A673 (cell line): ENCODE data around the gene RSPH1. TPM values are rescaled to one million over a fixed set of nuclear protein-coding genes. Genes with fewer than 3 reads are reported as not detected.

Experiments used
- BruUV-seq: library from RNA; stranded (reverse); fragments of 400-500 nt; replicated peaks from 2 replicates; lab custom pipeline; 2021; lab: Mats Ljungman, UMichigan
- CTCF ChIA-PET: fragments of 300-600 bp; sonication (Branson Sonifier 250); formaldehyde crosslinking; loops from one replicate; lab custom pipeline; 2022; ENCODE audit warnings: antibody characterized with exemption; lab: Charles Lee
- POLR2A ChIA-PET: fragments of 300-600 bp; sonication (Branson Sonifier 250); formaldehyde crosslinking; loops from one replicate; lab custom pipeline; 2022; ENCODE audit warnings: antibody characterized with exemption; ENCODE audit not compliant: low non-redundant PET; lab: Charles Lee
- DNase-seq: peaks from one replicate; pipeline ENCODE4 v3.0.0-alpha.2; 2015; ENCODE audit warnings: low spot score
- H3K27ac ChIP-seq: fragments of 200-600 bp; sonication (generic); 2 replicates; pipeline ENCODE4 v1.5.1; 2016; ENCODE audit warnings: mixed run types, low read depth, mild to moderate bottlenecking, mixed read lengths, antibody characterized with exemption, low read length; ENCODE audit not compliant: poor library complexity, severe bottlenecking
- H3K27me3 ChIP-seq: fragments of 200-600 bp; sonication (generic); replicated peaks from 2 replicates; pipeline ENCODE4 v1.6.1; 2017; ENCODE audit warnings: mixed run types, low read depth, mild to moderate bottlenecking, mixed read lengths, antibody characterized with exemption, low read length; ENCODE audit not compliant: insufficient read depth, poor library complexity
- H3K36me3 ChIP-seq: fragments of 200-600 bp; sonication (generic); 2 replicates; pipeline ENCODE4 v1.6.1; 2016; ENCODE audit warnings: mixed run types, mild to moderate bottlenecking, mixed read lengths, antibody characterized with exemption, low read length; ENCODE audit not compliant: insufficient read depth, poor library complexity, severe bottlenecking
- H3K4me1 ChIP-seq: fragments of 200-600 bp; sonication (generic); 2 replicates; pipeline ENCODE4 v1.6.1; 2017; ENCODE audit warnings: mixed run types, mild to moderate bottlenecking, mixed read lengths, antibody characterized with exemption, low read length; ENCODE audit not compliant: insufficient read depth, poor library complexity, severe bottlenecking
- H3K4me3 ChIP-seq: fragments of 200-600 bp; sonication (generic); 2 replicates; pipeline ENCODE4 v1.5.1; 2016; ENCODE audit warnings: low read depth, mixed run types, mild to moderate bottlenecking, mixed read lengths, low read length; ENCODE audit not compliant: poor library complexity, severe bottlenecking
- H3K9me3 ChIP-seq: fragments of 200-600 bp; sonication (generic); 2 replicates; pipeline ENCODE4 v1.6.1; 2016; ENCODE audit warnings: mixed run types, low read depth, mild to moderate bottlenecking, mixed read lengths, antibody characterized with exemption, low read length; ENCODE audit not compliant: poor library complexity, severe bottlenecking
- EZH2 ChIP-seq: fragments of 200-600 bp; sonication (generic); IDR thresholded peaks from 2 replicates; pipeline ENCODE4 v1.6.1; 2017; ENCODE audit warnings: borderline replicate concordance, low read depth, mild to moderate bottlenecking, mixed read lengths, antibody characterized with exemption, low read length; ENCODE audit not compliant: poor library complexity, severe bottlenecking
- intact Hi-C: fragments of 100-400 bp; cut with micrococcal nuclease; formaldehyde crosslinking; loops from one replicate; pipeline ENCODE4 v1.10.0; 2022; ENCODE audit not compliant: unreplicated experiment
- total RNA-seq: library from RNA; stranded (reverse); gene quantifications from 2 replicates; pipeline ENCODE4 v1.2.3, GENCODE V29; 2021
- TF ChIP-seq, protein P1 (sequence below): fragments of 300-800, 200-600 bp; sonication (generic); conservative IDR thresholded peaks from 2 replicates; pipeline ENCODE4 v1.5.1; 2017; ENCODE audit warnings: low read depth, mild to moderate bottlenecking, antibody characterized with exemption, low read length, moderate library complexity, mixed read lengths

The RSPH1 gene
- total RNA-seq, 1 experiment from 2014 or later = 0.45 TPM

DNA sequence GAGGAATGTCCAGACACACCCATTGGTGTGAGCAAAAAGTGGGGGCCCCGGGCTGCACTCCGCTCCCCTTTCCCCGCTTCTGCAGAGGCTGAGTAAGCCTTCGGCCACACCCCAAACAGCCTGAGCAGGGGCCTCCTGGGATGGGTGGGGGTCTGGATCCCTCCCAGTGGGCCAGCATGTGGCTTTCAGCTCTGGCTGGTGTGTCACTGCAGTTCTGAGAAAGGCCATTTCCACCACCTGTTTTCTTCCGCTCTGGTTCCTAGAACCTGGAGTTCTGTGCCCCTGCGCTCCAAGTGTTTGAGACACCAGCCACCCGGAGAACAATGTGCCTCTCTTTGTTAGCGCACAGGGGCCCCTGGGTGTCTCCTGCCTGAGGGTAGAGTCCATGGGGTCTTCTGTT, 48.5 kb upstream of the RSPH1 start:
- H3K36me3 ChIP-seq = no peaks in the 10 kb centered on the region
- no peaks in the 10 kb centered on the region for H3K4me1 ChIP-seq
- intact Hi-C loops = no loop called here
- no peak overlapping the region for H3K4me3 ChIP-seq
- BruUV-seq = no TSS peak
- no peak for DNase-seq
- no peak overlapping the region for H3K27ac ChIP-seq
- no peak for TF ChIP-seq EZH2
- TF ChIP-seq, protein P1, sequence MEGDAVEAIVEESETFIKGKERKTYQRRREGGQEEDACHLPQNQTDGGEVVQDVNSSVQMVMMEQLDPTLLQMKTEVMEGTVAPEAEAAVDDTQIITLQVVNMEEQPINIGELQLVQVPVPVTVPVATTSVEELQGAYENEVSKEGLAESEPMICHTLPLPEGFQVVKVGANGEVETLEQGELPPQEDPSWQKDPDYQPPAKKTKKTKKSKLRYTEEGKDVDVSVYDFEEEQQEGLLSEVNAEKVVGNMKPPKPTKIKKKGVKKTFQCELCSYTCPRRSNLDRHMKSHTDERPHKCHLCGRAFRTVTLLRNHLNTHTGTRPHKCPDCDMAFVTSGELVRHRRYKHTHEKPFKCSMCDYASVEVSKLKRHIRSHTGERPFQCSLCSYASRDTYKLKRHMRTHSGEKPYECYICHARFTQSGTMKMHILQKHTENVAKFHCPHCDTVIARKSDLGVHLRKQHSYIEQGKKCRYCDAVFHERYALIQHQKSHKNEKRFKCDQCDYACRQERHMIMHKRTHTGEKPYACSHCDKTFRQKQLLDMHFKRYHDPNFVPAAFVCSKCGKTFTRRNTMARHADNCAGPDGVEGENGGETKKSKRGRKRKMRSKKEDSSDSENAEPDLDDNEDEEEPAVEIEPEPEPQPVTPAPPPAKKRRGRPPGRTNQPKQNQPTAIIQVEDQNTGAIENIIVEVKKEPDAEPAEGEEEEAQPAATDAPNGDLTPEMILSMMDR = no peak
- no peaks in the 10 kb centered on the region for H3K9me3 ChIP-seq
- POLR2A ChIA-PET = interaction anchor here (0.7 kb wide), 1 partner anchor 1360 kb away, joined by 4 read pairs; no protein-coding TSS in a partner anchor
- H3K27me3 ChIP-seq = no peaks in the 10 kb centered on the region
- CTCF ChIA-PET = no interaction called here

DNA sequence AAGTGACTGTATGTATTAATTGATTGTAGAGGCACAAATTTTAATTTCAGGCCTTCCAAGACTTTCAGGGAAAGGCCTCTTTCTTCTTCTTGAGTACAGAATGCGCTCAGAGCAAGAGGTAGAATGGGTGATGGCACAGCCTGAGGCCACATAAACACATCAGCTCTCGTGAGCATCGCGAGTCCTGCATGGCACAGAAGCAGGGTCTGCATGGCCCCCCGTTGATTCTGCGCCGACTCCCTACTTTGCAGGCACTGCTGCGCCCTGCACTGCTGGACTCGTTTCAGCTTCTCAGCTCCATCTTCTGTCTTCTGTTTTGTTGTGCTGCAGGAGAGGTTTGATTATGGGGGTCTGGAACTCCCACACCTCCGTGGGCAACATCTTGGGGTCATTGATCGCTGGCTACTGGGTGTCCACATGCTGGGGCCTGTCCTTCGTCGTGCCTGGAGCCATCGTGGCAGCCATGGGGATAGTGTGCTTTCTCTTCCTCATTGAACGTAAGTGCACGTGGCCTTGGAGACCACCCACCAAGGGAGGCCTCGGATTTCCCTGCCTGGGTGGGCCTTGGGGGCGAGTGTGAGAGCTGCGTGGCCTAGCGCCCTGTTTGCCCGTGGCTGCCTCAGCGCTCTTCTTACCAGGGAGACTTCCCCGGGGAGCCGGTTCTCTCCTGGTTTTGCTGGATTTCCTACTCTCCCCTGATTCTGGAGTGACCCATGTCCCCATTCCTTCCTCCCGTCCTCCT, 47.3 kb upstream of the RSPH1 start:
- no peaks in the 10 kb centered on the region for H3K36me3 ChIP-seq
- H3K9me3 ChIP-seq = no peaks in the 10 kb centered on the region
- no TSS peak for BruUV-seq
- intact Hi-C loops = no loop called here
- CTCF ChIA-PET = no interaction called here
- H3K27ac ChIP-seq = no peak overlapping the region
- H3K4me3 ChIP-seq = no peak overlapping the region
- POLR2A ChIA-PET = no interaction called here
- DNase-seq = no peak
- H3K4me1 ChIP-seq = no peaks in the 10 kb centered on the region
- TF ChIP-seq, protein P1 = no peak
- TF ChIP-seq EZH2 = no peak
- H3K27me3 ChIP-seq = no peaks in the 10 kb centered on the region

DNA sequence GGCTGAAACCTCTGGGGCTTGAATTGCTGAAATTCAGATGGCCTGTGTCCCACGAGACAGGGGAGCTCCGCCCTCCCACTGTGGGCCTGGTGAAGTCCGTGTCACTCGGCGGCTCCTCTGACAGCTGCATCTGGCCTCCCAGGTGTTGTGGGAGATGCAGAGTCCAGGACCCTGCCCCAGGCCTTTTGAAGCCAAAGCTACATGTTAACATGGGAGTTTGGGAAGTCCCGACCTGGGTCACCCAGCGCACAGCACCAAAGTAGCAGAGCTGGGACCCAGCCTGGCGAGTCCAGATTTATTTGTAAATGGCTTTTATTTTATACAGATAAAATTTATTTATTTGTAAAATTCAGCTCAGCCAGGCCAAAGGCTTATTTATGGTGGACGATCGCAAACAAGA, 46.6 kb upstream of the RSPH1 start:
- Histone ChIP-seq H3K4me1 (no peaks in the 10 kb centered on the region), H3K27me3 (no peaks in the 10 kb centered on the region), H3K36me3 (no peaks in the 10 kb centered on the region), H3K4me3 (no peak overlapping the region), H3K27ac (no peak overlapping the region), H3K9me3 (no peaks in the 10 kb centered on the region)
- no peak for TF ChIP-seq EZH2
- TF ChIP-seq, protein P1 = no peak
- intact Hi-C loops = no loop called here
- no TSS peak for BruUV-seq
- POLR2A ChIA-PET = no interaction called here
- DNase-seq = no peak
- CTCF ChIA-PET = no interaction called here
